GM12878 (cell line): ENCODE results near the gene REV3L. TPM values are rescaled to one million over a fixed set of nuclear protein-coding genes. Genes with fewer than 3 reads are reported as not detected.

Experiments used
- ATAC-seq: fragments of 200-7000 bp; cut with Tn5 transposase; 3 replicates; pipeline ENCODE4 v1.9.1; 2020; ENCODE audit warnings: mild to moderate bottlenecking, moderate library complexity
- BruUV-seq: library from RNA; stranded (reverse); fragments of 400-500 nt; replicated peaks from 2 replicates; lab custom pipeline; 2021; lab: Mats Ljungman, UMichigan
- CTCF ChIA-PET: fragments of 300-600 bp; sonication (Branson Sonifier 250); formaldehyde crosslinking; extraction: SDS; loops from one replicate; lab custom pipeline; 2021; ENCODE audit warnings: inconsistent platforms; lab: Yijun Ruan, JAX
- POLR2A ChIA-PET: fragments of 350-600 bp; formaldehyde crosslinking; extraction: SDS; loops from one replicate; lab custom pipeline; 2021; ENCODE audit warnings: inconsistent platforms; lab: Charles Lee
- RAD21 ChIA-PET: fragments of 300-600 bp; sonication (Branson Sonifier 250); formaldehyde crosslinking; loops from one replicate; lab custom pipeline; 2023; ENCODE audit warnings: antibody characterized with exemption; ENCODE audit not compliant: unreplicated experiment; lab: Charles Lee
- SMC1A ChIA-PET: fragments of 300-600 bp; sonication (Branson Sonifier 250); formaldehyde crosslinking; loops from one replicate; lab custom pipeline; 2023; ENCODE audit not compliant: unreplicated experiment, uncharacterized antibody; lab: Charles Lee
- DNase-seq: peaks from one replicate; pipeline ENCODE4 v3.0.0-alpha.2; 2011; ENCODE audit warnings: low read depth, low spot score
- FAIRE-seq: peaks from 3 replicates; lab custom pipeline; 2011; peaks lifted over from hg19 to GRCh38; lab: Jason Lieb, UNC
- H2AFZ ChIP-seq: 2 replicates; pipeline ENCODE4 v1.6.0; 2011; ENCODE audit warnings: low read depth, low read length, control low read depth; ENCODE audit not compliant: control insufficient read depth
- H3K27ac ChIP-seq: 2 replicates; pipeline ENCODE4 v1.5.1; 2011; ENCODE audit warnings: control low read depth; ENCODE audit not compliant: control insufficient read depth, insufficient read depth
- H3K27me3 ChIP-seq, 2 experiments: replicated peaks in 1 of 2; 2 replicates each; pipeline versions ENCODE4 v1.6.0 to v1.6.1; 2011; ENCODE audit warnings: low read length in 1 of 2; ENCODE audit not compliant: control insufficient read depth in 2 of 2, insufficient read depth in 2 of 2
- H3K36me3 ChIP-seq, 2 experiments: 2 replicates each; pipeline ENCODE4 v1.5.1; 2011; ENCODE audit warnings: low read length in 1 of 2; ENCODE audit not compliant: control insufficient read depth in 2 of 2, insufficient read depth in 2 of 2
- H3K4me1 ChIP-seq: 2 replicates; pipeline ENCODE4 v1.6.1; 2011; ENCODE audit warnings: mild to moderate bottlenecking, low read length, moderate library complexity, mixed read lengths; ENCODE audit not compliant: control insufficient read depth, insufficient read depth
- H3K4me2 ChIP-seq: 2 replicates; pipeline ENCODE4 v1.6.0; 2011; ENCODE audit warnings: control low read depth; ENCODE audit not compliant: control insufficient read depth, insufficient read depth
- H3K4me3 ChIP-seq: fragments of 200-600 bp; sonication (generic); 2 replicates; pipeline ENCODE4 v1.5.1; 2016
- H3K79me2 ChIP-seq: 2 replicates; pipeline ENCODE4 v1.6.0; 2011; ENCODE audit warnings: low read length; ENCODE audit not compliant: control insufficient read depth, insufficient read depth
- H3K9ac ChIP-seq: 2 replicates; pipeline ENCODE4 v1.8.0; 2011; ENCODE audit warnings: low read length, control low read depth, mixed read lengths; ENCODE audit not compliant: control insufficient read depth, insufficient read depth
- H3K9me3 ChIP-seq: replicated peaks from 3 replicates; pipeline ENCODE4 v1.5.1; 2011; ENCODE audit warnings: mild to moderate bottlenecking, low read length; ENCODE audit not compliant: control insufficient read depth, insufficient read depth
- H4K20me1 ChIP-seq: 2 replicates; pipeline ENCODE4 v1.6.0; 2011; ENCODE audit not compliant: control insufficient read depth, insufficient read depth
- BHLHE40 ChIP-seq, 2 experiments: fragments of 450-650 bp in 1 of 2; IDR thresholded peaks; 2 replicates each; pipeline ENCODE4 v1.6.1; 2011 to 2017; ENCODE audit warnings: low read depth in 2 of 2, borderline replicate concordance in 1 of 2, improper control_type of control experiment in 1 of 2, low read length in 1 of 2, mild to moderate bottlenecking in 1 of 2
- ETV6 ChIP-seq, 2 experiments: fragments of 450-650 bp in 1 of 2; IDR thresholded peaks in 1 of 2; conservative IDR thresholded peaks in 1 of 2; 2 replicates each; pipeline ENCODE4 v1.6.1; 2014; ENCODE audit warnings: antibody characterized with exemption in 1 of 2, borderline replicate concordance in 1 of 2, low read depth in 1 of 2, mild to moderate bottlenecking in 1 of 2, moderate library complexity in 1 of 2
- HCFC1 ChIP-seq: fragments of 150-350 bp; IDR thresholded peaks from 2 replicates; pipeline ENCODE4 v1.6.1; 2014; ENCODE audit warnings: low read length
- HDAC2 ChIP-seq: fragments of 200-600 bp; sonication (generic); IDR thresholded peaks from 2 replicates; pipeline ENCODE4 v1.6.1; 2017
- IKZF2 ChIP-seq, 2 experiments: fragments of 450-650 bp; IDR thresholded peaks; 2 replicates each; pipeline ENCODE4 v1.6.1; 2017; ENCODE audit warnings: mild to moderate bottlenecking in 2 of 2, moderate library complexity in 2 of 2
- NFYB ChIP-seq: IDR thresholded peaks from 2 replicates; pipeline ENCODE4 v1.6.1; 2011; ENCODE audit warnings: low read depth, mild to moderate bottlenecking, low read length, improper control_type of control experiment, moderate library complexity; ENCODE audit not compliant: insufficient read depth
- RELA ChIP-seq: fragments of 450-650 bp; IDR thresholded peaks from 2 replicates; pipeline ENCODE4 v1.8.0; 2014; ENCODE audit warnings: borderline replicate concordance; ENCODE audit not compliant: partially characterized antibody
- ZNF384 ChIP-seq: IDR thresholded peaks from 2 replicates; pipeline ENCODE4 v1.6.1; 2012; ENCODE audit warnings: low read depth, mild to moderate bottlenecking, low read length, improper control_type of control experiment, borderline replicate concordance
- WGBS: methylation state at CpG from one replicate; pipeline ENCODE4 v1.1.6; 2016; ENCODE audit warnings: low lambda C conversion rate; ENCODE audit not compliant: insufficient replicate concordance, insufficient coverage; ENCODE audit errors: missing lambda C conversion rate; 5-methylcytosine and 5-hydroxymethylcytosine counted together
- in situ Hi-C: fragments of 300-500 bp; cut with MboI; formaldehyde crosslinking; loops from 9 replicates; pipeline ENCODE4 v1.14.3; 2018; ENCODE audit warnings: mixed read lengths
- intact Hi-C: fragments of 100-400 bp; cut with micrococcal nuclease; formaldehyde crosslinking; loops from one replicate; pipeline ENCODE4 v1.14.2; 2022; ENCODE audit not compliant: unreplicated experiment
- polyA plus RNA-seq, 11 experiments: library from polyadenylated mRNA; depleted of rRNA in 4 of 11; unstranded in 6 of 11; stranded (reverse) in 5 of 11; fragments of >200 nt; fragmentation: Nextera tagmentation in 4 of 11; fragmentation: Illumina TruSeq in 1 of 11; extraction: Ambion mirVana in 4 of 11; extraction: Trizol in 1 of 11; gene quantifications; 1 replicate in 1 of 11; 2 replicates in 10 of 11; pipeline versions ENCODE4 v1.2.1 to v1.2.3, GENCODE V29; 2011 to 2016; ENCODE audit warnings: inconsistent platforms in 2 of 11, missing spikeins in 2 of 11, low read depth in 1 of 11
- total RNA-seq, 4 experiments: library from RNA; depleted of rRNA in 3 of 4; stranded (reverse); fragments of >200 nt in 3 of 4; fragmentation: Illumina TruSeq in 1 of 4; extraction: Trizol in 1 of 4; gene quantifications; 2 replicates each; pipeline versions ENCODE4 v1.2.1 to v1.2.3, GENCODE V29; 2013 to 2021
- TF ChIP-seq, protein P1 (sequence below): fragments of 450-650 bp; IDR thresholded peaks from 2 replicates; pipeline ENCODE4 v1.6.1; 2016; ENCODE audit warnings: mild to moderate bottlenecking
- TF ChIP-seq, protein P2 (sequence below): fragments of 450-650 bp; IDR thresholded peaks from 2 replicates; pipeline ENCODE4 v1.6.1; 2017; ENCODE audit warnings: low read depth, mild to moderate bottlenecking, moderate library complexity
- TF ChIP-seq, protein P3 (sequence below): IDR thresholded peaks from 2 replicates; pipeline ENCODE4 v1.6.1; 2012; ENCODE audit warnings: low read depth, low read length, improper control_type of control experiment

REV3L gene
- total and polyA plus RNA-seq, 10 of the 15 experiments (the other 5 are each of a cell fraction or from before 2014, with no cell fraction given) = 7.6 to 33.6 (median 21.5) TPM

DNA sequence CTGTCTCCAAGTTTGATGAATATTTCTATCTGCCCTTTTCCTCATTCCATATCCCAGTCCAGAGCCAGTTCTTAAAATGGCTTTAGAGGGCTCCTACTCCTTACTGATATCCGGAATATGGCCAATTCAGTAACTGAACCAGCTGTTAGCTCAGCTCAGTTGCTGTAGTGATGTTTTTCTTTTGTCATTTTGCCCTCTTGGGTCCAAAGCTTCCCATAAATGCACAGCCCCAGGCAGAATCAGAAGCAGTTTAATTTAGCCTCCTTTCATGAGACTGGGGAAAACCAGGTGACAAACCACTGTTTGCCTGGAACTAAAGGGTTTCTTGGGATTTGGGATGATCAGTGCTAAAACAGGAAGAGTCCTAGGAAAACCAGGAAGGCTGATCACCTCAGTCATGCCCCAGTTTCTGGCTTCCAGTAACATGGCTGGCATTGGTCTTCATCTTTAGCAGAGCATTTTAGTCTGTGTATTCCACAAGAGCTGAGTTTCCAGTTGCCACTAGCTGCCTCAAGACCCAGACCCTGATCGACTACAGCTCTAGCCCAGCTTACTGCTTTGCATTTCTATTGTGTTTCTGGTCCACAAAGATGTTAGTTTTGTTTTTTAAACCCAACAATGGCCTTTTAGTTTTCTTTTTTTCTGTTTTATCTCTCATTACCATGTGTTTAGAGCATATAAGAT lies 40.6 kb upstream of the REV3L start:
- H3K36me3 ChIP-seq = no peaks in the 10 kb centered on the region
- no peak for FAIRE-seq
- no peaks in the 10 kb centered on the region for H3K4me1 ChIP-seq
- in situ Hi-C loops = no loop called here
- POLR2A ChIA-PET = no interaction called here
- SMC1A ChIA-PET = interaction anchor here (1.5 to 1.6 kb wide), 2 partner anchors 11 to 15 kb away, joined by 4 to 5 read pairs; no protein-coding TSS in a partner anchor
- ATAC-seq = no peak
- H2AFZ ChIP-seq = no peak overlapping the region
- intact Hi-C loops = no loop called here
- RAD21 ChIA-PET = no interaction called here
- no peaks in the 10 kb centered on the region for H4K20me1 ChIP-seq
- H3K27ac ChIP-seq = no peak overlapping the region
- no peak overlapping the region for H3K4me3 ChIP-seq
- WGBS = 95% methylated on average over 2 of the region's 2 CpGs
- H3K4me2 ChIP-seq = no peak overlapping the region
- H3K27me3 ChIP-seq = no peaks in the 10 kb centered on the region
- BruUV-seq = no TSS peak
- no peak for DNase-seq
- H3K9ac ChIP-seq = no peak overlapping the region
- no peaks in the 10 kb centered on the region for H3K9me3 ChIP-seq
- CTCF ChIA-PET = interaction anchor here (0.7 to 2.0 kb wide), 2 partner anchors 86 to 265 kb away, joined by 3 to 8 read pairs; a partner anchor contains a TSS
- H3K79me2 ChIP-seq = no peaks in the 10 kb centered on the region
- no peak for TF ChIP-seq NFYB
- TF ChIP-seq, protein P1, sequence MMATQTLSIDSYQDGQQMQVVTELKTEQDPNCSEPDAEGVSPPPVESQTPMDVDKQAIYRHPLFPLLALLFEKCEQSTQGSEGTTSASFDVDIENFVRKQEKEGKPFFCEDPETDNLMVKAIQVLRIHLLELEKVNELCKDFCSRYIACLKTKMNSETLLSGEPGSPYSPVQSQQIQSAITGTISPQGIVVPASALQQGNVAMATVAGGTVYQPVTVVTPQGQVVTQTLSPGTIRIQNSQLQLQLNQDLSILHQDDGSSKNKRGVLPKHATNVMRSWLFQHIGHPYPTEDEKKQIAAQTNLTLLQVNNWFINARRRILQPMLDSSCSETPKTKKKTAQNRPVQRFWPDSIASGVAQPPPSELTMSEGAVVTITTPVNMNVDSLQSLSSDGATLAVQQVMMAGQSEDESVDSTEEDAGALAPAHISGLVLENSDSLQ = no peak
- TF ChIP-seq HCFC1 = no peak
- TF ChIP-seq RELA = no peak
- no peak for TF ChIP-seq IKZF2 (IDR thresholded peaks at IDR 0.05)
- no peak for TF ChIP-seq BHLHE40 (IDR thresholded peaks at IDR 0.05; ENCODE audit: borderline replicate concordance in 1 of 2, low read depth in 2 of 2, low read length in 1 of 2)
- TF ChIP-seq HDAC2 = no peak
- TF ChIP-seq, protein P2, sequence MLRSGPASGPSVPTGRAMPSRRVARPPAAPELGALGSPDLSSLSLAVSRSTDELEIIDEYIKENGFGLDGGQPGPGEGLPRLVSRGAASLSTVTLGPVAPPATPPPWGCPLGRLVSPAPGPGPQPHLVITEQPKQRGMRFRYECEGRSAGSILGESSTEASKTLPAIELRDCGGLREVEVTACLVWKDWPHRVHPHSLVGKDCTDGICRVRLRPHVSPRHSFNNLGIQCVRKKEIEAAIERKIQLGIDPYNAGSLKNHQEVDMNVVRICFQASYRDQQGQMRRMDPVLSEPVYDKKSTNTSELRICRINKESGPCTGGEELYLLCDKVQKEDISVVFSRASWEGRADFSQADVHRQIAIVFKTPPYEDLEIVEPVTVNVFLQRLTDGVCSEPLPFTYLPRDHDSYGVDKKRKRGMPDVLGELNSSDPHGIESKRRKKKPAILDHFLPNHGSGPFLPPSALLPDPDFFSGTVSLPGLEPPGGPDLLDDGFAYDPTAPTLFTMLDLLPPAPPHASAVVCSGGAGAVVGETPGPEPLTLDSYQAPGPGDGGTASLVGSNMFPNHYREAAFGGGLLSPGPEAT = no peak
- TF ChIP-seq ZNF384 = no peak
- TF ChIP-seq ETV6 (conservative IDR thresholded peaks at IDR 0.05 in 1 of 2, IDR thresholded peaks at IDR 0.05 in 1 of 2; ENCODE audit: borderline replicate concordance in 1 of 2, low read depth in 1 of 2) = no peak
- TF ChIP-seq, protein P3, sequence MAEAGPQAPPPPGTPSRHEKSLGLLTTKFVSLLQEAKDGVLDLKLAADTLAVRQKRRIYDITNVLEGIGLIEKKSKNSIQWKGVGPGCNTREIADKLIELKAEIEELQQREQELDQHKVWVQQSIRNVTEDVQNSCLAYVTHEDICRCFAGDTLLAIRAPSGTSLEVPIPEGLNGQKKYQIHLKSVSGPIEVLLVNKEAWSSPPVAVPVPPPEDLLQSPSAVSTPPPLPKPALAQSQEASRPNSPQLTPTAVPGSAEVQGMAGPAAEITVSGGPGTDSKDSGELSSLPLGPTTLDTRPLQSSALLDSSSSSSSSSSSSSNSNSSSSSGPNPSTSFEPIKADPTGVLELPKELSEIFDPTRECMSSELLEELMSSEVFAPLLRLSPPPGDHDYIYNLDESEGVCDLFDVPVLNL = no peak
